SHP77 treated with DMSO at 0.1 percent for 48 hours (cell line): ENCODE data around the gene MDN1.

Source experiments
- DNase-seq: peaks from one replicate; lab custom pipeline; 2025; lab: John Stamatoyannopoulos, UW

MDN1 gene

DNA sequence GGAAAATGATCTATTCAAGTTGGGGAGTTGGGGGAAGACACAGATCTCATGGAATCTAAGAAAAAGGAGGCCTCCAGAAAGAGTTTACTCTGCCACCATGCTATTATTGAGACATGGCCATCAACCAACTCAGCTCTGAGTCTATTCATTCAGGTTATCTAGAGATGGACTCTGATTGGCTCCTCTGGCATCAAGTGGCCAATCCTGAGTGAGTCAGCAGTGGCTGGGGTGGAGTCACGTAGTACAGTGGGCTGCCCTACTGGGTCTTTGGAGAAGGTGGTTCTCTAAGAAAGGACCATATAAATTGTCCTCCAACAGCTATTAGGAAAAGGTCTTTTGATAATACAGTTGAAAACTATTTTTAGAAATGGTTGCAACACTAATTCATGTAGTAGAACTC lies 223.1 kb downstream of the MDN1 start:
- no peak for DNase-seq

DNA sequence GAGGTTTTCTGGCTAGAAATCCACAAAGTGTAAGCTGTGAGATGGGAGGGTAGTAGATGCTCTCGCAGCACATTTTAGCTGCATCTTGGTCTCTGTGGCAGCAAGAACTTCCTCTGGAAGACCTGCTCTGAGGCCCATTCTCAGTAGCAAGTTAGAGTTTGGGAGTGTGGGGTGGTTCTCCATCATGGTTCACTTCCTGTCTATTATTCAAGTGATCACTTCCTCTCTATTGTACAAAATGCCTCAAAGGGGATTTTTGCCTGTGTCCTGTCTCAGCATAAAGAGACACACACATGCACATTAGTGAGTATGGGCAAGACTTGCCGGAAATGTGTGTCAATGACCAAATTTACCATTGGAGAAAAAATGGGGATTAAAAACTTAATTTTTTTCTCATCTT lies 223.5 kb downstream of the MDN1 start:
- DNase-seq = no peak
